Glutamatergic neuron (in vitro differentiated cells): ENCODE data around the gene PRRG2. TPM values are rescaled to one million over a fixed set of nuclear protein-coding genes. Genes with fewer than 3 reads are reported as not detected.

Experiments
- DNase-seq: peaks from one replicate; pipeline ENCODE4 v3.0.0; 2022
- H3K27ac Mint-ChIP-seq: one replicate; pipeline ENCODE4 v1.8.0; 2020; ENCODE audit warnings: mild to moderate bottlenecking, mixed read lengths, inconsistent platforms; ENCODE audit not compliant: unreplicated experiment
- H3K27me3 Mint-ChIP-seq: one replicate; pipeline ENCODE4 v1.8.0; 2020; ENCODE audit warnings: mild to moderate bottlenecking, moderate library complexity, mixed read lengths, inconsistent platforms; ENCODE audit not compliant: unreplicated experiment
- H3K36me3 Mint-ChIP-seq: one replicate; pipeline ENCODE4 v1.8.0; 2020; ENCODE audit warnings: mild to moderate bottlenecking, mixed read lengths, inconsistent platforms; ENCODE audit not compliant: unreplicated experiment
- H3K4me1 Mint-ChIP-seq: one replicate; pipeline ENCODE4 v1.8.0; 2020; ENCODE audit warnings: mild to moderate bottlenecking, low read depth, mixed read lengths, inconsistent platforms; ENCODE audit not compliant: unreplicated experiment
- H3K4me3 Mint-ChIP-seq: one replicate; pipeline ENCODE4 v1.8.0; 2020; ENCODE audit warnings: mild to moderate bottlenecking, mixed read lengths, inconsistent platforms; ENCODE audit not compliant: unreplicated experiment
- H3K9me3 Mint-ChIP-seq: one replicate; pipeline ENCODE4 v1.8.0; 2020; ENCODE audit warnings: mild to moderate bottlenecking, moderate library complexity, mixed read lengths, inconsistent platforms; ENCODE audit not compliant: unreplicated experiment
- CTCF ChIP-seq: fragments of 200-600 bp; sonication (generic); IDR thresholded peaks from one replicate; pipeline ENCODE4 v1.5.0; 2021; ENCODE audit not compliant: partially characterized antibody, unreplicated experiment
- total RNA-seq: library from RNA; stranded (reverse); fragmentation: NEBNext Ultra II Directional; extraction: Animal tissue kit (Norgen Biotek cat#: 25700); gene quantifications from one replicate; pipeline ENCODE4 v1.2.1, GENCODE V29; 2021; ENCODE audit not compliant: unreplicated experiment

PRRG2 gene
- total RNA-seq, 1 donor from 2014 or later, result 0.29 TPM

DNA sequence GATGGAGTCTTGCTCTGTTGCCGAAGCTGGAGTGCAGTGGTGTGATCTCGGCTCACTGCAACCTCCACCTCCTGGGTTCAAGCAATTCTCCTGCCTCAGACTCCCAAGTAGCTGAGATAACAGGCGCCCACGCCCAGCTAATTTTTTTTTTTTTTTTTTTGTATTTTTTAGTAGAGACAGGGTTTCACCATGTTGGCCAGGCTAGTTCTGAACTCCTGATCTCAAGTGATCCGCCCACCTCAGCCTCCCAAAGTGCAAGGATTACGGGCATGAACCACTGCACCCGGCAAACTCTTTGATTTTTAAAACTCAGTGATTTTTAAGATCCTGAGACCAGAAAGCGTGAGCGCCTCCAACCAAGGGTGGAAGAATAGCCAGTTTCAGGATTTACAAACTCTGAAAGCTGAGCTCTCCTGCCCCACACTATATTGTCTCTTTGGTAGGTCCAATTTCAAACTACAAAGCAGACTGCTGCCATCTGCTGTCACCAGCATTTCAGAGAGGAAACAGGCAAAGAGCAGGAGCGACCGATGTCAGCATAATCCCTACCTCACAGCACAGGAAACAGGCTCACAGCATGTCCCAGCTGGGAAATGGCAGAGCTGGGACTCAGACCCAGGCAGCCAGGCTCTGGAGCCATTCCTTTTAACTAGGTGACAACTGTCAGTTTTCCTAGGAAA lies 10.0 kb upstream of the PRRG2 start:
- Mint-ChIP-seq H3K36me3 (no peaks in the 10 kb centered on the region), H3K27ac (peak overlapping the region; percentile 88), H3K9me3 (peaks cover 8% of the 10 kb centered on the region), H3K4me3 (no peak overlapping the region), H3K27me3 (no peaks in the 10 kb centered on the region), H3K4me1 (peaks cover 21% of the 10 kb centered on the region)
- no peak for TF ChIP-seq CTCF
- DNase-seq, result peak; percentile 47

GRCh38 chr19:49573009-49573408 lies 8.1 kb upstream of the PRRG2 start:
- Mint-ChIP-seq H3K4me1 (peaks cover 19% of the 10 kb centered on the region), H3K27ac (no peak overlapping the region), H3K36me3 (no peaks in the 10 kb centered on the region), H3K4me3 (no peak overlapping the region), H3K27me3 (no peaks in the 10 kb centered on the region), H3K9me3 (peaks cover 8% of the 10 kb centered on the region)
- no peak for TF ChIP-seq CTCF
- DNase-seq, result no peak

GRCh38 chr19:49573425-49573824 lies 7.7 kb upstream of the PRRG2 start:
- DNase-seq, result no peak
- TF ChIP-seq CTCF, result no peak
- H3K27me3 Mint-ChIP-seq, result no peaks in the 10 kb centered on the region
- no peak overlapping the region for H3K27ac Mint-ChIP-seq
- H3K4me3 Mint-ChIP-seq, result no peak overlapping the region
- peaks cover 8% of the 10 kb centered on the region for H3K9me3 Mint-ChIP-seq
- peaks cover 18% of the 10 kb centered on the region for H3K4me1 Mint-ChIP-seq
- no peaks in the 10 kb centered on the region for H3K36me3 Mint-ChIP-seq

DNA sequence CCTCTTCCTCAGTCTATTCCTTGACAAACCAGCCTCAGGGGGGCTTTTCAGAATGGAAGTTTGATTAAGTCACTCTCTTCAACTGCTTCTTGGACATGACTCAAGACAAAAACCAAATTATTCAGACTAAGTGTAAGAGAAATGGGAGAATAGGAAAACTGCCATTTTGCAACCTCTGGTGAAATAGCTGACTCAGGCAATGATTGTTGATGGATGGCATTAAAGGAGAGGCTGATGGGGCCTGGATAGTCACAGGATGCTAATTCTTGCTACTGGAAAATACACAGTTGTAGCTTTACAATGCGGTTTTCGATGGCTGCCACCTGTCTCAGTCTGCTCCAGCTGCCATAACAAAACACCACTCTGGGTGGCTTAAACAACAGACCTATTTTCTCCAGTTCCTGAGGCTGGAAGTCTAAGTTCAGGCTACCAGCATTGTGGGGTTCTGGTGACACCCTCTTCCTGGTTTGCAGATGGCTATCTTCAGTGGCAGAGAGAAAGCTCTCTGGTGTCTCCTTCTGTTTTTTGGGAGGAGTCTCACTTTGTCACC lies 6.8 kb upstream of the PRRG2 start:
- H3K4me3 Mint-ChIP-seq, result no peak overlapping the region
- TF ChIP-seq CTCF, result no peak
- no peaks in the 10 kb centered on the region for H3K27me3 Mint-ChIP-seq
- no peaks in the 10 kb centered on the region for H3K36me3 Mint-ChIP-seq
- no peak overlapping the region for H3K27ac Mint-ChIP-seq
- peaks cover 21% of the 10 kb centered on the region for H3K4me1 Mint-ChIP-seq
- DNase-seq, result no peak
- peaks cover 8% of the 10 kb centered on the region for H3K9me3 Mint-ChIP-seq

GRCh38 chr19:49579193-49579592 lies 1.9 kb upstream of the PRRG2 start:
- Mint-ChIP-seq H3K27ac (peak overlapping the region; percentile 94), H3K27me3 (peaks cover 2% of the 10 kb centered on the region), H3K4me3 (peak overlapping the region; percentile 97), H3K36me3 (no peaks in the 10 kb centered on the region), H3K4me1 (peaks cover 11% of the 10 kb centered on the region), H3K9me3 (peaks cover 3% of the 10 kb centered on the region)
- no peak for TF ChIP-seq CTCF
- DNase-seq, result no peak
